ENCODE results near the gene OOSP3.
"Not testable (repeated sequence)": the region's sequence is repeated elsewhere in the genome, so short reads cannot be mapped to it uniquely, and the experiment has no call there.

OOSP3 gene

DNA sequence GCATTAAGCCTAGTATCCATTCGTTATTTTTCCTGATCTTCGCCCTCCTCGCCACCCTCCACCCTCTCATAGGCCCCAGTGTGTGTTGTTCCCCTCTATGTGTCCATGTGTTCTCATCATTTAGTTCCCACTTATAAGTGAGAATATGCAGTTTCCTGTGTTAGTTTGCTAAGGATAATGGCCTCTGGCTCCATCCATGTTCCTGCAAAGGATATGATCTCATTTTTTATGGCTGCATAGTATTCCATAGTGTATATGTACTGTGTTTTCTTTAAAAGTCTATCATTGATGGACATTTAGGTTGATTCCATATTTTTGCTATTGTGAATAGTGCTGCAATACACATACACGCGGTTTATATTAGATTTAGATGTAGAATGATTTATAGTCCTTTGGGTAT, 27.2 kb upstream of the OOSP3 start:
- not testable (repeated sequence) for H3K4me3 ChIP-seq (ENCODE audit: low read length); H3K27me3 ChIP-seq (ENCODE audit: insufficient read depth, low read length); H3K36me3 ChIP-seq (ENCODE audit: insufficient read depth, low read length); H3K9ac ChIP-seq (ENCODE audit: low read depth, low read length); H3K9me3 ChIP-seq (ENCODE audit: insufficient read depth, low read depth, low read length); H3K27ac ChIP-seq (ENCODE audit: low read depth, low read length); H3K4me1 ChIP-seq (ENCODE audit: insufficient read depth, low read length)
- 95% methylated on average over 5 of the region's 5 CpGs for WGBS

DNA sequence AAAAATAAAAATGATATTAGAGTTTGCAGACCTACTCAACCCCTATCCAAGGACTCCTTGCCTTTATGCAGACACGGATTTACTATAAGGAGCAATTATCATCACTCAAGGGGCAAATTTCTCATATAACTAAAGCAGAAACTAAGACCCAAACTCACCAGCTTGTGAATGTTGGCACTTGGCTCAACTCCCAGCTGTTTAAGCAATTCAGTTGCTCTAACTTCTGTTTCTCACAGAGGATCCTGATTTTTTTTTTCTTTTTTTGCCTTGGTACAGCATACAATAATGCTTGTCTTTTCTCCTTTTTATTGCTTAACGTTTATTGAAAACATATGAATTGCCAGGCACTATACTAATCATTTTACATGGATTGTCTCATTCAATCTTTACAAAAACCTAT, 23.7 kb upstream of the OOSP3 start:
- H3K9me3 ChIP-seq (ENCODE audit: insufficient read depth, low read depth, low read length): no peaks in the 10 kb centered on the region
- 91% methylated on average over 2 of the region's 2 CpGs for WGBS
- H3K4me1 ChIP-seq (ENCODE audit: insufficient read depth, low read length): peaks cover 13% of the 10 kb centered on the region
- H3K36me3 ChIP-seq (ENCODE audit: insufficient read depth, low read length): no peaks in the 10 kb centered on the region
- no peak overlapping the region for H3K27ac ChIP-seq (ENCODE audit: low read depth, low read length)
- H3K4me3 ChIP-seq (ENCODE audit: low read length): no peak overlapping the region
- H3K27me3 ChIP-seq (ENCODE audit: insufficient read depth, low read length): no peaks in the 10 kb centered on the region
- no peak overlapping the region for H3K9ac ChIP-seq (ENCODE audit: low read depth, low read length)

DNA sequence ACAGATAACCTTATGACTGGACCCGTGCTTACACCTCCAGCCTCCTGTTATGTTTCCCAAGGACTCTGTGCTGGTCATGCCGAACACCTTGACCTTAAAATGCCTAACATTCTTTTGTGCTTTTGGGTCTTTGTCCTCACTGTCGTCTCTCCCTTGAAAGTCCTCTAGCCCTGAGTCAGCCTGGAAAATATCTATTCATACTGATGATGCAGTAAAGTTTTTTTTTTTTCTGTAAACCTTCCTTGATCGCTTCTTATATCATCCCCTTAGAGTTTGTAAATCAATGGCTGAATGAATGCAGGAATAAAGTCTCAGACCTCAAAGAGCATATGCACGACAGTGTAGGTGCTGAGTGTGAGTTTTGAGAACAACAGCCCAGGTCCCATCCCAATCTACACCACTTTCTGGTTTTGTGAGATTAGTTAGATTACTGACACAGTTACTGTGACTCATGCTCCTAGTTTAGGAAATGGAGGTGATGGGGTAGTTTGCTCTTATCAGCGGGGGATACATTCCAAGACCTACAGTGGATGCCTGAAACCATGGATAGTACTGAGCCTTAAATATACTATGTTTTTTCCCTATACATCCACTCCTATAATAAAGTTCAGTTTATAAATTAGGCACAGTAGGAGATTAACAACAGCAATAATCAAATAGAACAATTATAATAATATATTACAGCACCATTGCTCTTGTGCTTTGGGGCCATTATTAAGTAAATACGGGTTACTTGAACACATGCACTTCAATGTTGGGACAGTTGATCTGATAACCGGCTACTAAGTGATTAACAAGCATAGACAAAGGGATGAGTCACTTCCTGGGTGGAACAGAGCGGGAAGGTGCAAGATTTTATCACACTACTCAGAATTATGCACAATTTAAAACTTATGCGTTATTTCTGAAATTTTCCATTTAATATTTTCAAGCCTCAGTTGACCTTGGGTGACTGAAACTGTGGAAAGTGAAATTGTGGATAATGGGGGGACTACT, 20.8 kb upstream of the OOSP3 start:
- no peak overlapping the region; the same call in 1 of the 2 replicates for H3K9ac ChIP-seq (ENCODE audit: low read depth, low read length)
- H3K9me3 ChIP-seq (ENCODE audit: insufficient read depth, low read depth, low read length): no peaks in the 10 kb centered on the region
- H3K27ac ChIP-seq (ENCODE audit: low read depth, low read length): peak overlapping the region; percentile 21; the same call in 1 of the 2 replicates
- peaks cover 13% of the 10 kb centered on the region for H3K4me1 ChIP-seq (ENCODE audit: insufficient read depth, low read length)
- 82% methylated on average over 8 of the region's 10 CpGs for WGBS
- no peaks in the 10 kb centered on the region for H3K36me3 ChIP-seq (ENCODE audit: insufficient read depth, low read length)
- no peaks in the 10 kb centered on the region for H3K27me3 ChIP-seq (ENCODE audit: insufficient read depth, low read length)
- no peak overlapping the region for H3K4me3 ChIP-seq (ENCODE audit: low read length)

DNA sequence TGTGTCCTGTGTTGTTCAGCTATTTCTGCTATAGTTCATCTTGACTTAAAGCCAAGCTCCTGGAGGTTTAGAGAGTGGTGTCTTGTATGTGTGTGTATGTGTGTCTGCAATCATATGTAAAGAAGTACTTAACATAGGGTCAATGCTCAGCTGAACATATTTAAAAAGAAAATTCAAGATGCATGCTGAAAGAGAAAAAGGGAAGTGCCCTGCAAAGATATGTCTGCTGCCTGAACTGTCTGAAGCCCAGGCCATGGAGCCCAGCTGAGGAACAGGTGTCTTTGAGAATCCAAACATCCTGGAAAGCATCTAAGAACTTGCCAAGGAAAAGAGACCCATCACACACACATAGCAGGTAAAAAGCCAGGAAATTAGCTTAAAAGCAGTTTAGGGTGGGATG, 18.9 kb upstream of the OOSP3 start:
- H3K27me3 ChIP-seq (ENCODE audit: insufficient read depth, low read length): no peaks in the 10 kb centered on the region
- H3K36me3 ChIP-seq (ENCODE audit: insufficient read depth, low read length): no peaks in the 10 kb centered on the region
- H3K27ac ChIP-seq (ENCODE audit: low read depth, low read length): no peak overlapping the region
- peaks cover 13% of the 10 kb centered on the region for H3K4me1 ChIP-seq (ENCODE audit: insufficient read depth, low read length)
- no peaks in the 10 kb centered on the region for H3K9me3 ChIP-seq (ENCODE audit: insufficient read depth, low read depth, low read length)
- H3K9ac ChIP-seq (ENCODE audit: low read depth, low read length): no peak overlapping the region
- H3K4me3 ChIP-seq (ENCODE audit: low read length): no peak overlapping the region

DNA sequence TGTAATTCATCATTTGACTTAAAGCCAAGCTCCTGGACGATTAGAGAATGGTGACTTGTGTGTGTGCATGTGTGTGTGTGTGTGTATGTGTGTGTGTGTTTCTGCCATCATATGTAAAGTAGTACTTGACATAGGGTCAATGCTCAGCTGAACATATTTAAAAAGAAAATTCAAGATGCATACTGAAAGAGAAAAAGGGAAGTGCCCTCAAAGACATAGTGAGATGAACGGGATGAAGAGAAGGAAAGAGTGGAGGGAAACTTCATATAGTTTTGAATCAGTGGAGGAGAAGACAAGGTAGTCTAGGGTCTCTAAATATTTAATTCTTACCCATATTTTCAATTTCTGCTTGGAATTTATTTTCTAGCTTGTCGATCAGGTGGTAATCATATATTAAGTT, 16.3 kb upstream of the OOSP3 start:
- 93% methylated on average over 3 of the region's 3 CpGs for WGBS
- Histone ChIP-seq H3K4me1 (ENCODE audit: insufficient read depth, low read length) (peaks cover 10% of the 10 kb centered on the region), H3K9me3 (ENCODE audit: insufficient read depth, low read depth, low read length) (no peaks in the 10 kb centered on the region), H3K27ac (ENCODE audit: low read depth, low read length) (no peak overlapping the region), H3K9ac (ENCODE audit: low read depth, low read length) (no peak overlapping the region), H3K36me3 (ENCODE audit: insufficient read depth, low read length) (no peaks in the 10 kb centered on the region), H3K4me3 (ENCODE audit: low read length) (no peak overlapping the region), H3K27me3 (ENCODE audit: insufficient read depth, low read length) (no peaks in the 10 kb centered on the region)

DNA sequence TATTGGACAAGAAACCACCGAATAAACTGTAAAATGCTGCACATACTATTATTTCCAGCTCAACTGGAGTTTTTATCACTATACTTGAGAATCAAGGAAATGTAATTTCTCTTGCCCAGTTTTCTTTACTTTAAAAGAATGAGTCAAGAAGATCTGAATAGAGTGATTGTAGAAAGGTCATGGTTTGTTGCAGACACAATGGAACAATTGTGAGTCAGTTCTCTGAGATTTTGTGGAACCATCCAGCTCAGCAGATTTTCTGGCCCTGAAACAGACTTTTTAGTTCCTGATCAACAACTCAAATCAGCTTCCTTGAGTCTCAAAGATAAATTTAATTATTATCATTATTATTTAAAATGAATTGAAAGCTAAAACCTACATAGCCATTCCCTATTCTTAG, 13.6 kb upstream of the OOSP3 start:
- no peak overlapping the region for H3K27ac ChIP-seq (ENCODE audit: low read depth, low read length)

DNA sequence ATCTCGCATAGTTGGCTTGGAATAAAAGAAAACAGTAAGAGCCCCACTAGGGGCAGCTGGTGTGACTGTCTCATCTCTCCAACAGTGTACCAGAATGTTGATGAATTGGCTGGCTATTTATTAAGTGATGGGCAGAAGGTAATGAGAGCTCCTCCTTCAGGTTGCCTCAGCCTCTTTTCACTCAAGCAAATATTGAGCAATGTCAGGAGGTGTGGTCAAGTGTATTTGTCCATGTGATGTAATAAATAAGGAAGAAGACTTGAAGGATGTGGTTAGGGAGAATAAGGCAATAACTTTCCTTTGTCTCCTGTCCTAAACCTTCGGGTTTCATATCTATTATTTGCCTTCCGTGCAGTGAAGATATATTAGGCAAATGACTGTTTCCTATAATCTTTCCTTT, 12.2 kb upstream of the OOSP3 start, which contains the start of gene TCN1:
Gene TCN1 (minus strand): TSS at position 91 of the 400 bp plus-strand sequence. CDS start 17 bp downstream, at position 74.
- WGBS: 91% methylated on average over 2 of the region's 3 CpGs
- H3K27ac ChIP-seq (ENCODE audit: low read depth, low read length): no peak within 1 kb of the TSS

More for the DNA sequence above, 13.6 kb upstream of the OOSP3 start:
- H3K4me1 ChIP-seq (ENCODE audit: insufficient read depth, low read length): no peaks in the 10 kb centered on the region
- H3K4me3 ChIP-seq (ENCODE audit: low read length): no peak overlapping the region
- no peak overlapping the region for H3K9ac ChIP-seq (ENCODE audit: low read depth, low read length)
- H3K36me3 ChIP-seq (ENCODE audit: insufficient read depth, low read length): no peaks in the 10 kb centered on the region
- no peaks in the 10 kb centered on the region for H3K27me3 ChIP-seq (ENCODE audit: insufficient read depth, low read length)
- WGBS: 83% methylated on average over 1 of the region's 1 CpG
- H3K9me3 ChIP-seq (ENCODE audit: insufficient read depth, low read depth, low read length): no peaks in the 10 kb centered on the region

DNA sequence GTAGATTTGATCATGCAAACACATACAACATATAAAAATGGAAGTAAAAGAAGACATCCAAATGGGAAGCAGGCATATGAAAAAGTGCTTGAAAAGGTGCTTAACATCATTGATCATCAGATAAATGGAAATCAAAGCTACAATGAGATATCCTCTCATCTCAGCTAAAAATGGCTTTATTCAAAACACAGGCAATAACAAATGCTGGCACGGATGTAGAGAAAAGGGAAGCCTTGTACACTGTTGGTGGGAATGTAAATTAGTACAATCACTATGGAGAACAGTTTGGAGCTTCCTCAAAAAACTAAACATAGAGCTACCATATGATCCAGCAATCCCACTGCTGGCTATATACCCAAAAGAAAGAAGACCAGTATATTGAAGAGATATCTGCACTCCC, 11.7 kb upstream of the OOSP3 start:
- Histone ChIP-seq H3K36me3 (ENCODE audit: insufficient read depth, low read length) (no peaks in the 10 kb centered on the region), H3K9me3 (ENCODE audit: insufficient read depth, low read depth, low read length) (no peaks in the 10 kb centered on the region), H3K4me1 (ENCODE audit: insufficient read depth, low read length) (no peaks in the 10 kb centered on the region), H3K27me3 (ENCODE audit: insufficient read depth, low read length) (no peaks in the 10 kb centered on the region), H3K4me3 (ENCODE audit: low read length) (no peak overlapping the region), H3K27ac (ENCODE audit: low read depth, low read length) (no peak overlapping the region), H3K9ac (ENCODE audit: low read depth, low read length) (no peak overlapping the region)
- WGBS: no CpG with 5 or more reads among the region's 1 CpG

More for the DNA sequence above, 12.2 kb upstream of the OOSP3 start, which contains the start of gene TCN1:
- no peaks in the 10 kb centered on the region for H3K27me3 ChIP-seq (ENCODE audit: insufficient read depth, low read length)
- no peak within 1 kb of the TSS for H3K9ac ChIP-seq (ENCODE audit: low read depth, low read length)
- H3K4me1 ChIP-seq (ENCODE audit: insufficient read depth, low read length): no peaks in the 10 kb centered on the region
- no peak within 1 kb of the TSS for H3K4me3 ChIP-seq (ENCODE audit: low read length)
- no peaks in the 10 kb centered on the region for H3K36me3 ChIP-seq (ENCODE audit: insufficient read depth, low read length)
- no peaks in the 10 kb centered on the region for H3K9me3 ChIP-seq (ENCODE audit: insufficient read depth, low read depth, low read length)

DNA sequence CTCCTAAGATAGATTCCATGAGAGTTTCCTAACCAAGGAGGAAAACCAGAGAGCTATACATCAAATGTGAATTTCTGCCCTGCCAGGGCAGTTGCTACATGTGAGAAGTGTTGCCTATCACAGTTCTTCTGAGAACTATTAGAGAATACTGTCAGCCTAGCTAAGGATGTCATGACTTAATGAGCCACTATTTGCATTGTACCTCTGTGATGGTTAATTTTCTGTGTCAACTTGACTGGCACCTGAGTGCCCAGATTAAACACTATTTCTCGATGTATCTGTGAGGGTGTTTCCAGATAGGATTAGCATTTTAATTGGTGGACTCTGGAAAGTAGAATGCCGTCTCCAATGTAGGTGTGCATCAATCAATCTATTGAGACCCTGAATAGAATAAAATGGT, 10.6 kb upstream of the OOSP3 start:
- no peaks in the 10 kb centered on the region for H3K27me3 ChIP-seq (ENCODE audit: insufficient read depth, low read length)
- H3K9ac ChIP-seq (ENCODE audit: low read depth, low read length): no peak overlapping the region
- H3K4me3 ChIP-seq (ENCODE audit: low read length): no peak overlapping the region
- H3K9me3 ChIP-seq (ENCODE audit: insufficient read depth, low read depth, low read length): no peaks in the 10 kb centered on the region
- WGBS: 95% methylated on average over 2 of the region's 2 CpGs
- H3K4me1 ChIP-seq (ENCODE audit: insufficient read depth, low read length): no peaks in the 10 kb centered on the region
- H3K27ac ChIP-seq (ENCODE audit: low read depth, low read length): no peak overlapping the region
- H3K36me3 ChIP-seq (ENCODE audit: insufficient read depth, low read length): no peaks in the 10 kb centered on the region

DNA sequence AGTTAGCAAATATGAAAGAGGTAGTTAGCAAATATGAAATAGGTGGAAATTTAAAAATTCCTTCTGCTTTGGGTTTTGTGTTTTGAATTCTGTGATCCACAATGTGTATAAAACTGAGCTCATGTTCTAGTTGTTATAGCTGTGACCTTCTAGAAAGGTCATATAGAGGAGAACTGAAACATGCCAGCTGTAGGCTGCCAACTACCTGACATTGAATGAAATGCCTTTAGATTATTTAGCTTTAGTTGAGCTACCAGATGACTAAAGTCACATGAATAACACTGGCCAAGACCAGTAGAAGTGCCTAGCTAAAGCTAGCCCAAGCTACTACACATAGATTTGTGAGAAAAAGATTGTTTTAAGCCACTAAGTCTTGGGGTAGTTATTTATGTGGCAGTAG, 6.5 kb upstream of the OOSP3 start:
- no peaks in the 10 kb centered on the region for H3K27me3 ChIP-seq (ENCODE audit: insufficient read depth, low read length)
- H3K27ac ChIP-seq (ENCODE audit: low read depth, low read length): no peak overlapping the region
- H3K36me3 ChIP-seq (ENCODE audit: insufficient read depth, low read length): no peaks in the 10 kb centered on the region
- no peaks in the 10 kb centered on the region for H3K4me1 ChIP-seq (ENCODE audit: insufficient read depth, low read length)
- H3K4me3 ChIP-seq (ENCODE audit: low read length): no peak overlapping the region
- no peaks in the 10 kb centered on the region for H3K9me3 ChIP-seq (ENCODE audit: insufficient read depth, low read depth, low read length)
- no peak overlapping the region for H3K9ac ChIP-seq (ENCODE audit: low read depth, low read length)

DNA sequence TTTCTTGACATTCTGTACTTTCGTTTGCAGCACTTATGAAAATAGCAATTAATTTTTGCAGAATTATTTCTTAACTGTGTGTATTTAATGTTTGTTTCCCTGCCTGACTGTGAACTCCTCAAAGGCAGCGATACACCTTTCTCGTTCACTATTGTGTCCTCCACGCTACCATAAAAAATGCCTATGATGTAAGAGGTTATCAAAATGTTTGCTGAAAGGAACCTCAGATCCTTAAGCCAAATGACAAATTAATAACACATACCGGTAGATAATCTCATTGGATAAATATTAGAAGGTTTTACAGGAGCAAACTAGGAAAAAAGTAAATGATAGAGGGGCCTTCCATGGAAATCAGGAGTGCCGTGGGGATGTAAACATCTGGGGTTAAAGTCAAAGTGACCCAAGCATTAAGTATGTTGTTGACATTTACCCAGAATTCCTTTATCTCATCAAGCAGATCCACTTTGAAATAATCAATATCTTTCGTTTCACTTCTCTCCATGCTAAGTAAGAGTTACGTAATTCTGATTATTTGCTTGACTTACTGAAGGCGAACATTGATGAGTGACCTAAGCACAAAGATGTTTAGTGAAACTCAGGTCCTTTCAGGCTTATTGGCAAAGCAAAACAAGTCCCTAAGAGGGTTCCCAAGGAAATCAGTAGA, 2.6 kb upstream of the OOSP3 start:
- Histone ChIP-seq H3K36me3 (ENCODE audit: insufficient read depth, low read length) (no peaks in the 10 kb centered on the region), H3K4me1 (ENCODE audit: insufficient read depth, low read length) (peaks cover 12% of the 10 kb centered on the region), H3K4me3 (ENCODE audit: low read length) (no peak overlapping the region), H3K27me3 (ENCODE audit: insufficient read depth, low read length) (no peaks in the 10 kb centered on the region), H3K9ac (ENCODE audit: low read depth, low read length) (no peak overlapping the region), H3K27ac (ENCODE audit: low read depth, low read length) (no peak overlapping the region), H3K9me3 (ENCODE audit: insufficient read depth, low read depth, low read length) (no peaks in the 10 kb centered on the region)
- 98% methylated on average over 9 of the region's 9 CpGs for WGBS

Data from HUES64 (cell line).